HG03139 (cell line): ENCODE data around the gene FAM193A.
"Not testable (repeated sequence)": the region's sequence is repeated elsewhere in the genome, so short reads cannot be mapped to it uniquely, and the experiment has no call there.

Experiments
- ATAC-seq: cut with Tn5 transposase; IDR thresholded peaks from one replicate; pipeline ENCODE4 v1.9.1; 2021; ENCODE audit not compliant: unreplicated experiment

The FAM193A gene

GRCh38 chr4:2572076-2572475, 35.6 kb downstream of the FAM193A start:
- no peak for ATAC-seq

GRCh38 chr4:2572866-2573265, 36.4 kb downstream of the FAM193A start:
- ATAC-seq: no peak

DNA sequence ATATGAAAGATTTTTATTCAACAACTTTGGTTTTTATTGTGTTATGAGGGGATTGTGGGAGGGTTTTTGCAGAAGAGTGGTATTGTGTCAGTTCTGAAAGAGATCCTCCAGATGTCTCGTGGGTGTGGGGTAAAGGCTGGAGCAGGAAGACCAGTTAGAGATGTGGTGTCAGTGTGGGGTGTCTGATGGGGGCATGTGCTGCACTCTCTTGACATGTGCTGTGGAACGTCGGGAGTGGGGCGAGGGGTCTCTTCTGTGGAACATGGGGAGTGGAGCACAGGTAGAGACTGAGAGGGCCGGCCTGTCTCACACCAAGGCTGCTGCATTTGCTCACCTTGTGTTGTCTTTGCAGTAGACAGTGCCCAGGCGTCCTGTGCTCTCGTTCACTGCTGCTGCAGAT, 37.6 kb downstream of the FAM193A start:
- no peak for ATAC-seq

DNA sequence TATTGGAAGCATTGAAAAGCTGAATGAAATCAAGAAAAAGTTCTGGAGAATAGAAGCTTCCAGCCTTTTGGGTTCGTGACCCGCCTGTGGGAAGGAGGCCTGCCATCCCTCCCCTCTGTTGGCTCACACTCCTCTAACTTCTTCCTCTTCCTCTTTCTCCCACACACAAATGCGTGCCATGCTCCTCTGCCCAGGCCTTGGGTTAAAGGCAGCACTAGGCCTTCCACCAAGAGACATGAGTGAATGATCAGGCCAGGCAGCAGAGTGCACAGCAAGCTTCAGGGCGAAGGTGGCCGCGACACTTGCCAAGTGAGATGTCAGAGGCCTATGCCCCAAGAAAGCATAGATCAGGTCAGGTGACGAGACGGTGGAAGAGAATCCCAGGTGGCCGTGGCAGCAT, 38.4 kb downstream of the FAM193A start:
- no peak for ATAC-seq

DNA sequence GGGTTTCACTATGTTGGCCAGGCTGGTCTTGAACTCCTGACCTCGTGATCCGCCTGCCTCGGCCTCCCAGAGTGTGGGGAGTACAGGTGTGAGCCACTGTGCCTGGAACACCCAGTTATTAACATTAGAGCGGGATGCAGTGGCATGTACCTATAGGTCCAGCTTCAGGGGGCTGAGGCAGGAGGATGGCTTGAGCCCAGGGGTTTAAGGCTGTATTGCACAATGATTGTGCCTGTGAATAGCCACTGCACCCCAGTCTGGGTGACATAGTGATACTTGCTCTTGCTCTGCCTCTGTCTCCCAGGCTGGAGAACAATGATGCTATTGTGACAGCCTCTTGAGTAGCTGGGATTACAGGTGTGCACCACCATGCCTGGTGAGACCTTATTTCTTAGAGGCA, 39.8 kb downstream of the FAM193A start:
- ATAC-seq: no peak

- no peak for ATAC-seq
These were observed 41.7 kb downstream of the FAM193A start for GRCh38 chr4:2578106-2578505.

DNA sequence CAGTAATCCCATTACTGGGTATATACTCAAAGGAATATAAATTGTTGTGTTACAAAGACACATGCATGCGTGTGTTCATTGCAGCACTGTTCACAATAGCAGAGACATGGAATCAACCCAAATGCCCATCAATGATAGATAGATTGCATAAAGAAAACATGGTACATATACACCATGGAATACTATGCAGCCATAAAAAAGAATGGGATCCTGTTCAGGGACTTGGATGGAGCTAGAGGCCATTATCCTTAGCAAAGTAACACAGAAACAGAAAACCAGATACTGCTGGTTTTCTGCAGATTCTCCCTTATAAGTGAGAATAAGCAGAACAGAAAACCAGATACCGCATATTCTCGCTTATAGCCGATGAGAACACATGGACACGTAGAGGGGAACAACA, 43.5 kb downstream of the FAM193A start:
- no peak for ATAC-seq

DNA sequence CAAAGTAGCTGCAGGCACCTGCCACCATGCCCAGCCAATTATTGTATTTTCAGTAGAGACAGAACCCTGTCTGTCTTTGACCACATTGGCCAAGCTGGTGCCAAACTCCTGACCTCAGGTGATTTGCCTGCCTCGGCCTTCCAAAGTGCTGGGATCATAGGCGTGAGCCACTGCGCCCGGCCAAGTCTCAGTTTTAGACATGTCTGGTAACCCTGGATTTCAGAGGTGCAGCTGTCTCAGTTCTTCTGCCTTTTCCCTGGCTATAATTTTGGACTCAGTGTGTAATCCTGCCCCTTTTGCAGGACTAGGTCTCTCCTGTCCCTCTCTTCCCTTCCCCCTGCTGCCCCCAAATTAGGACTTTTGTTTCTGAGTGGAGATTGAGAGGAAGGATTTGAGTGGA, 46.6 kb downstream of the FAM193A start:
- no peak for ATAC-seq

DNA sequence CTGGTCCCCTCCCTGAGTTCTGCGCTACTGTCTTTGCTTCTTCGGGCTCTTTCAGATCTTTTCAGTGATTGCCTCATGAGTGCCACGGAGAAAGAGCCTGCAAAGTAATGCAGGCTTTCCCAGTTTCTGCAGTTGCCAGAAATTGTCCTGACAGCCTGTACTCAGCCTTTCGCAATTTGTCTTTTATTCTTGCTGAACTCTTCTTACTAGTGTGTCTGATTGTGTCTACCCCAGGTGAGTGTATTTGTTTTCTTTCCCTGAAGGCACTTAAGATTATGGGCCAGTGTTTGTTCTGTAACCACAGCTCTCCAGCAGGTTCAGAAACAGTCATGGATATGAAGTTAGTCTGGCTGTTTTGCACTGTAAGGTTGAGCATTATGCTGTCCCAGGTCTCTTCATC, 47.1 kb downstream of the FAM193A start:
- ATAC-seq: no peak

DNA sequence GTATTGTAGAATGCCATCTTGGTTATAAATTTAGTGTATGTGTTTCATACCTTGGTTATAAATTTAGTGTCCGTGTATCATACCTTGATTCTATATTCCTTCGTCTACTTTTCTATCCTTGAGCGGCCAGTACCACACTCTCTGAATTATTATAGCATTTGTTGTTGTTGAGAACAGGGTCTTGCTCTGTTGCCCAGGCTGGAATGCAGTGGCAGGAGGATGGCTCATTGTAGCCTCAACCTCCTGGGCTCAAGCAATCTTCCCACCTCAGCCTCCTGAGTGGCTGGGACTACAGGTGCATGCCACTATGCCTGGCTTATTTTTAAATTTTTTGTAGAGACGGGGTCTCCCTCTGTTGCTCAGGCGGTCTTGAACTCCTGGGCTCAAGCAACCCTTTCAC, 50.1 kb downstream of the FAM193A start:
- no peak for ATAC-seq

- ATAC-seq: no peak
These were observed 50.9 kb downstream of the FAM193A start for GRCh38 chr4:2587213-2587823.

GRCh38 chr4:2588259-2588658, 51.8 kb downstream of the FAM193A start:
- no peak for ATAC-seq

GRCh38 chr4:2591189-2591588, 54.7 kb downstream of the FAM193A start:
- ATAC-seq: no peak

DNA sequence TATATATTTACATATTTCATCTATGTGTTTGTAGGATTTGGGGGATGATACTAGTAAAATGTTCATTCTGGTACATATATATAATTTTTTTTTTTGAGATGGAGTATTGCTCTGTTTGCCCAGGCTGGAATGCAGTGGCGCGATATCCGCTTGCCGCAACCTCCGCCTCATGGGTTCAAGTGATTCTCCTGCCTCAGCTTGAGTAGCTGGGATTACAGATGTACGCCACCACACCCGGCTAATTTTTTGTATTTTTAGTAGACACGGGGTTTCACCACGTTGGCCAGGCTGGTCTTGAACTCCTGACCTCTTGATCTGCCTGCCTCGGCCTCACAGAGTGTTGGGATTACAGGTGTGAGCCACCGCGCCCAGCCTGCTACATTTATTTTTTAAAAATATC, 55.6 kb downstream of the FAM193A start:
- not testable (repeated sequence) for ATAC-seq

- no peak for ATAC-seq
These were observed 56.1 kb downstream of the FAM193A start for GRCh38 chr4:2592572-2592971.

- ATAC-seq: no peak
These were observed 56.6 kb downstream of the FAM193A start for GRCh38 chr4:2593003-2593402.

GRCh38 chr4:2595436-2595835, 59.0 kb downstream of the FAM193A start:
- no peak for ATAC-seq

GRCh38 chr4:2595952-2596552, 59.6 kb downstream of the FAM193A start:
- no peak for ATAC-seq

DNA sequence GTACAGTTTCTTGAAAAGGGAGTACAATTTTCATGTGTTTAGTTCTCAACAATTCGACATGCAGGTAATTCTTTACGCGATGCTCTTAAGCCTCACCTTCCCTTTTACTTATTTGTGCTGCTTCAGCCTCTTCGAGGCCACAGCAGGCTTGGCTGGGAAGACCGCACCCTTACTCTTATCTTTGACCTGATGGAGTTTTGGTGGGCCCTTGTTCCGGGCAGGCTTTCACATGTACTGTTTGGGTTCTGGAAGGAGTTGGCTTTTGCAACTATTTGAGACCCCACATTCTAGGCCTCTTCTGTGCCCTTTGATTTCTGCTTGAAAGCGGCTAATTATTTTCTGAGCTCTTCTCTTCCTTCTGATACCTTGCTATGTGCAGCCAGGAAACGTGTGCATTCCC, 60.2 kb downstream of the FAM193A start:
- ATAC-seq: no peak

GRCh38 chr4:2598511-2599303, 62.3 kb downstream of the FAM193A start:
- ATAC-seq: peak; percentile 69

DNA sequence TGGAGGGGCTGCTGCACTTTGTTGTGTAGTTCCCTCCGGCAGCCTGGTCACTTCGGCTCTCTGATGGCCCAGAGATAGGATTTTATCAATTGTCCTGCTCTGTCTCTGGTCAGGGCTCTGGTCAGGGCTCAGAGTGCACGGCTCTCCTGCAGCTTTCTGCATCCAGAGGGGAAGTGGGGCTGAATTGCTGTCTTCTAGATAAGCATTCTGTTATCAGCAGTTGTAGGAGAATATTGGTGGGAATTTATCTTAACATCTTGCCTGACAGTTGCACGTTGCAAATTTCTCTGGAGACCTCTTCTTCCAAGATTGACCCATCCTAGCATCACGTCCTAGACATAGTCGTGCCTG, 62.8 kb downstream of the FAM193A start:
- ATAC-seq: no peak

DNA sequence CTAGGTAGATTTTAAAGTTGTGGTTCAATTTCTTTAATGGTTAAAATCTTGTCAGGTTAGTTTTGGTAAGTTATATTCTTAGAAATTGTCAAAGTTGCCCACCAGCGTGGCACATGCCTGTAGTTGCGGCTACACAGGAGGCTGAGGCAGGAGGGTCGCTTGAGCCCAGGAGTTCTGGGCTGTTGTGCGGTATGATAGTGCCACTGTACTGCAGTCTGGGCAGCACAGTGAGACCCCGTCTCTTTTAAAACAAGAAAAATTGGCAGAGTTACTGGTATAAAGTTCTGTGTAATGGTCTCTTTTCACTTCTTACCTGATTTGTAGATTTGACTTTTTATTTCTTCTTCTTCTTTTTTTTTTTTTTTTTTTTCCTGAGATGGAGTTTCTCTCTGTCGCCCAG, 64.4 kb downstream of the FAM193A start:
- no peak for ATAC-seq
